OCI-LY7 (cell line): ENCODE data around the gene SAA4. TPM values are rescaled to one million over a fixed set of nuclear protein-coding genes. Genes with fewer than 3 reads are reported as not detected.
"Not testable (repeated sequence)": the region's sequence is repeated elsewhere in the genome, so short reads cannot be mapped to it uniquely, and the experiment has no call there.

Experiments used
- BruUV-seq: library from RNA; stranded (reverse); fragments of 400-500 nt; replicated peaks from 2 replicates; lab custom pipeline; 2021; lab: Mats Ljungman, UMichigan
- CTCF ChIA-PET: fragments of 300-600 bp; sonication (Branson Sonifier 250); formaldehyde crosslinking; loops from one replicate; lab custom pipeline; 2022; ENCODE audit warnings: antibody characterized with exemption; ENCODE audit not compliant: unreplicated experiment; lab: Charles Lee
- POLR2A ChIA-PET: fragments of 300-600 bp; sonication (Branson Sonifier 250); formaldehyde crosslinking; loops from one replicate; lab custom pipeline; 2022; ENCODE audit warnings: antibody characterized with exemption; lab: Charles Lee
- DNase-seq: peaks from one replicate; pipeline ENCODE4 v3.0.0-alpha.2; 2015; ENCODE audit warnings: low spot score
- H2AFZ ChIP-seq: fragments of 200-600 bp; sonication (generic), shearing (Covaris generic); 2 replicates; pipeline ENCODE4 v1.6.1; 2014; ENCODE audit warnings: mild to moderate bottlenecking, antibody characterized with exemption, low read length, moderate library complexity
- H3K27ac ChIP-seq: fragments of 200-600 bp; sonication (generic); 2 replicates; pipeline ENCODE4 v1.5.1; 2014; ENCODE audit warnings: mixed run types, low read depth, mild to moderate bottlenecking, moderate library complexity, low read length, inconsistent platforms; ENCODE audit not compliant: poor library complexity, severe bottlenecking
- H3K36me3 ChIP-seq: fragments of 200-600 bp; sonication (generic); 2 replicates; pipeline ENCODE4 v1.6.1; 2014; ENCODE audit warnings: mild to moderate bottlenecking, antibody characterized with exemption, low read length, moderate library complexity, mixed read lengths; ENCODE audit not compliant: insufficient read depth
- H3K4me1 ChIP-seq: fragments of 200-600 bp; sonication (generic); 2 replicates; pipeline ENCODE4 v1.5.1; 2014; ENCODE audit warnings: mild to moderate bottlenecking, low read length; ENCODE audit not compliant: insufficient read depth, poor library complexity, severe bottlenecking
- H3K4me2 ChIP-seq: fragments of 200-600 bp; sonication (generic); 2 replicates; pipeline ENCODE4 v1.6.1; 2014; ENCODE audit warnings: mild to moderate bottlenecking, low read length
- H3K4me3 ChIP-seq: fragments of 200-600 bp; sonication (generic); 2 replicates; pipeline ENCODE4 v1.5.1; 2014; ENCODE audit warnings: mild to moderate bottlenecking, low read depth, low read length; ENCODE audit not compliant: poor library complexity, severe bottlenecking
- H3K79me2 ChIP-seq: fragments of 200-600 bp; sonication (generic); 2 replicates; pipeline ENCODE4 v1.6.1; 2016; ENCODE audit warnings: low read depth, mild to moderate bottlenecking, low read length, moderate library complexity, mixed read lengths; ENCODE audit not compliant: insufficient read depth
- H3K9me2 ChIP-seq: fragments of 200-600 bp; sonication (generic); 2 replicates; pipeline ENCODE4 v1.6.1; 2016; ENCODE audit warnings: mild to moderate bottlenecking, low read length, mixed read lengths; ENCODE audit not compliant: insufficient read depth
- H3K9me3 ChIP-seq: fragments of 200-600 bp; sonication (generic); 2 replicates; pipeline ENCODE4 v1.6.1; 2014; ENCODE audit warnings: mild to moderate bottlenecking, mixed run types, low read length, mixed read lengths
- H4K20me1 ChIP-seq: fragments of 200-600 bp; sonication (generic); 2 replicates; pipeline ENCODE4 v1.6.1; 2014; ENCODE audit warnings: mild to moderate bottlenecking, antibody characterized with exemption, low read length, moderate library complexity, mixed read lengths; ENCODE audit not compliant: insufficient read depth
- EZH2phosphoT487 ChIP-seq: fragments of 200-600 bp; sonication (generic); IDR thresholded peaks from 2 replicates; pipeline ENCODE4 v1.6.1; 2018; ENCODE audit warnings: low read depth, borderline replicate concordance, mild to moderate bottlenecking, mixed run types, antibody characterized with exemption, low read length, moderate library complexity, mixed read lengths
- intact Hi-C: fragments of 100-400 bp; cut with micrococcal nuclease; formaldehyde crosslinking; loops from one replicate; pipeline ENCODE4 v1.10.0; 2022; ENCODE audit not compliant: unreplicated experiment
- total RNA-seq, 2 experiments: library from RNA; depleted of rRNA in 1 of 2; stranded (reverse); fragments of >200 nt in 1 of 2; shearing (Covaris generic) in 1 of 2; gene quantifications; 2 replicates each; pipeline ENCODE4 v1.2.3, GENCODE V29; 2014 to 2022
- TF ChIP-seq, protein P1 (sequence below): fragments of 200-600 bp; sonication (generic); conservative IDR thresholded peaks from 2 replicates; pipeline ENCODE4 v1.5.1; 2014; ENCODE audit warnings: mild to moderate bottlenecking, antibody characterized with exemption, low read length, moderate library complexity, mixed read lengths

Gene SAA4
- total RNA-seq, 2 experiments from 2014 or later = not detected

DNA sequence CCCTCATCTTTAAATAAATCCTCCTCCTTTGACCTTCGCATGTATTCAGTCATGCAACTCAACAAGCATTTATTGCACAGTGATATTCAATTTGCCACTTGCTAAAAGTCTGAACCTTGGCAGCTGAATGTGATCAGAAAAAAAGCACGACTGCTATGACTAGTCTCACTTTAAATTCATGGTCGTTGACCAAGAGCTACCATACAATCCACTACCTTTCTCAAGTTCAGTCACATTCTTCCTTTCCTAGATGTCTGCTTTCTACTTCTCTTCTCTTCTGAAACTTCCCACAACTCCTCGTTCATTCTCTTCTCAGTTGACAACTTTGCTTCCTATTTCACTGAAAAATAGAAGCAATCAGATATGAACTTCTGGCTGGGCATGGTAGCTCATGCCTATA is 27.4 kb upstream of the SAA4 start:
- TF ChIP-seq EZH2phosphoT487 = no peak
- TF ChIP-seq, protein P1, sequence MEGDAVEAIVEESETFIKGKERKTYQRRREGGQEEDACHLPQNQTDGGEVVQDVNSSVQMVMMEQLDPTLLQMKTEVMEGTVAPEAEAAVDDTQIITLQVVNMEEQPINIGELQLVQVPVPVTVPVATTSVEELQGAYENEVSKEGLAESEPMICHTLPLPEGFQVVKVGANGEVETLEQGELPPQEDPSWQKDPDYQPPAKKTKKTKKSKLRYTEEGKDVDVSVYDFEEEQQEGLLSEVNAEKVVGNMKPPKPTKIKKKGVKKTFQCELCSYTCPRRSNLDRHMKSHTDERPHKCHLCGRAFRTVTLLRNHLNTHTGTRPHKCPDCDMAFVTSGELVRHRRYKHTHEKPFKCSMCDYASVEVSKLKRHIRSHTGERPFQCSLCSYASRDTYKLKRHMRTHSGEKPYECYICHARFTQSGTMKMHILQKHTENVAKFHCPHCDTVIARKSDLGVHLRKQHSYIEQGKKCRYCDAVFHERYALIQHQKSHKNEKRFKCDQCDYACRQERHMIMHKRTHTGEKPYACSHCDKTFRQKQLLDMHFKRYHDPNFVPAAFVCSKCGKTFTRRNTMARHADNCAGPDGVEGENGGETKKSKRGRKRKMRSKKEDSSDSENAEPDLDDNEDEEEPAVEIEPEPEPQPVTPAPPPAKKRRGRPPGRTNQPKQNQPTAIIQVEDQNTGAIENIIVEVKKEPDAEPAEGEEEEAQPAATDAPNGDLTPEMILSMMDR = no peak
- no TSS peak for BruUV-seq
- intact Hi-C loops = no loop called here
- CTCF ChIA-PET = no interaction called here
- no peak for DNase-seq
- no peak overlapping the region for H3K27ac ChIP-seq
- H3K4me1 ChIP-seq = peaks cover 10% of the 10 kb centered on the region
- H3K9me2 ChIP-seq = no peaks in the 10 kb centered on the region
- H4K20me1 ChIP-seq = no peaks in the 10 kb centered on the region
- H3K36me3 ChIP-seq = no peaks in the 10 kb centered on the region
- no peak overlapping the region for H2AFZ ChIP-seq
- H3K79me2 ChIP-seq = no peaks in the 10 kb centered on the region
- POLR2A ChIA-PET = interaction anchor here (1.3 kb wide), 1 partner anchor 11 kb away, joined by 7 read pairs; no protein-coding TSS in a partner anchor
- no peaks in the 10 kb centered on the region for H3K9me3 ChIP-seq
- no peak overlapping the region for H3K4me2 ChIP-seq
- no peak overlapping the region for H3K4me3 ChIP-seq

DNA sequence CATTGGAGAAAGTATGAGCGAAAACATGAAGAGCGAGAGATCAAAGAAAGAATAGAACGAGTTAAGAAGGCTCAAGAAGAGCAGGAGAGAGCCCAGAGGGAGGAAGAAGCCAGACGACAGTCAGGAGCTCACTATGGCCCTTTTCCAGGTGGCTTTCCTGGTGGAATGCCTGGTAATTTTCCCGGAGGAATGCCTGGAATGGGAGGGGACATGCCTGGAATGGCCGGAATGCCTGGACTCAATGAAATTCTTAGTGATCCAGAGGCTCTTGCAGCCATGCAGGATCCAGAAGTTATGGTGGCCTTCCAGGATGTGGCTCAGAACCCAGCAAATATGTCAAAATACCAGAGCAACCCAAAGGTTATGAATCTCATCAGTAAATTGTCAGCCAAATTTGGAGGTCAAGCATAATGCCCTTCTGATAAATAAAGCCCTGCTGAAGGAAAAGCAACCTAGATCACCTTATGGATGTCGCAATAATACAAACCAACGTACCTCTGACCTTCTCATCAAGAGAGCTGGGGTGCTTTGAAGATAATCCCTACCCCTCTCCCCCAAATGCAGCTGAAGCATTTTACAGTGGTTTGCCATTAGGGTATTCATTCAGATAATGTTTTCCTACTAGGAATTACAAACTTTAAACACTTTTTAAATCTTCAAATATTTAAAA is 26.2 kb upstream of the SAA4 start:
- H2AFZ ChIP-seq, BruUV-seq, H3K36me3 ChIP-seq, H3K27ac ChIP-seq, H3K9me2 ChIP-seq, H3K9me3 ChIP-seq, POLR2A ChIA-PET, intact Hi-C loops, DNase-seq, H3K4me1 ChIP-seq, H3K4me2 ChIP-seq, H3K79me2 ChIP-seq, H3K4me3 ChIP-seq, CTCF ChIA-PET, H4K20me1 ChIP-seq: not testable (repeated sequence)

DNA sequence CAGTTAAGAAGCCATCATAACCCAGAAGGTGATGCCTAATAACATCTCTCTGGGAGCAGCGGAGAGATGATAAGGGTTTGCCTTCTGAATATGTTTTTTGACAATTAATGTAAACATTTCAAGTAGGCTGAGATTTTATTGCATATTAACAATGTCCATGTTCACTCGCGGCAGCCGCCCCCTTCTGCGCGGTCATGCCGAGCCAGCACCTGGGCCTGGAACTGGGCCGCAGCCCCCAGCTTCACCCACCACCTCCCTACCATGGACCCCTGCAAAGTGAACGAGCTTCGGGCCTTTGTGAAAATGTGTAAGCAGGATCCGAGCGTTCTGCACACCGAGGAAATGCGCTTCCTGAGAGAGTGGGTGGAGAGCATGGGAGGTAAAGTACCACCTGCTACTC is 25.1 kb upstream of the SAA4 start:
- CTCF ChIA-PET = no interaction called here
- peaks cover 7% of the 10 kb centered on the region for H3K4me1 ChIP-seq
- intact Hi-C loops = no loop called here

More for the DNA sequence above, 25.1 kb upstream of the SAA4 start:
- H3K9me3 ChIP-seq = no peaks in the 10 kb centered on the region
- no peaks in the 10 kb centered on the region for H3K9me2 ChIP-seq
- no peak overlapping the region for H3K4me2 ChIP-seq
- POLR2A ChIA-PET = no interaction called here
- H2AFZ ChIP-seq = no peak overlapping the region
- H4K20me1 ChIP-seq = no peaks in the 10 kb centered on the region
- H3K27ac ChIP-seq = no peak overlapping the region
- DNase-seq = no peak
- BruUV-seq = no TSS peak
- H3K79me2 ChIP-seq = no peaks in the 10 kb centered on the region
- H3K36me3 ChIP-seq = no peaks in the 10 kb centered on the region
- no peak overlapping the region for H3K4me3 ChIP-seq
- TF ChIP-seq, protein P1 = no peak
- TF ChIP-seq EZH2phosphoT487 = no peak
